Aorta (tissue), 5 donors: ENCODE results near the gene ELL. TPM values are rescaled to one million over a fixed set of nuclear protein-coding genes. Genes with fewer than 3 reads are reported as not detected.

Experiments
- ATAC-seq: fragments of 200-7000 bp; cut with Tn5 transposase; one replicate; pipeline ENCODE4 v1.9.1; 2022; ENCODE audit warnings: moderate library complexity; ENCODE audit not compliant: low FRiP score
- DNase-seq, 2 donors: peaks; one replicate each; pipeline ENCODE4 v3.0.0-alpha.2; 2020
- H3K27ac ChIP-seq, 2 donors: one replicate each; pipeline ENCODE4 v1.5.1; 2013; ENCODE audit warnings: low read length in 2 of 2, mild to moderate bottlenecking in 2 of 2, moderate library complexity in 2 of 2, control low read depth in 1 of 2, inconsistent platforms in 1 of 2, low read depth in 1 of 2
- H3K27me3 ChIP-seq, 2 donors: one replicate each; pipeline ENCODE4 v1.6.1; 2013; ENCODE audit warnings: control low read depth in 1 of 2, low read length in 1 of 2, mild to moderate bottlenecking in 1 of 2, moderate library complexity in 1 of 2; ENCODE audit not compliant: insufficient read depth in 2 of 2, control insufficient read depth in 1 of 2
- H3K36me3 ChIP-seq, 2 donors: one replicate each; pipeline ENCODE4 v1.6.1; 2013; ENCODE audit warnings: control low read depth in 1 of 2, low read length in 1 of 2, mild to moderate bottlenecking in 1 of 2; ENCODE audit not compliant: insufficient read depth in 2 of 2, control insufficient read depth in 1 of 2
- H3K4me1 ChIP-seq, 2 donors: one replicate each; pipeline ENCODE4 v1.6.1; 2013; ENCODE audit warnings: low read length in 2 of 2, control low read depth in 1 of 2, mild to moderate bottlenecking in 1 of 2, moderate library complexity in 1 of 2; ENCODE audit not compliant: insufficient read depth in 2 of 2, control insufficient read depth in 1 of 2
- H3K4me3 ChIP-seq, 2 donors: one replicate each; pipeline ENCODE4 v1.5.1; 2013; ENCODE audit warnings: low read length in 2 of 2, control low read depth in 1 of 2, mild to moderate bottlenecking in 1 of 2
- H3K9me3 ChIP-seq: one replicate; pipeline ENCODE4 v1.6.1; 2013; ENCODE audit warnings: mild to moderate bottlenecking, low read length; ENCODE audit not compliant: control insufficient read depth
- WGBS, 2 donors: extraction: QIAGEN DNeasy Blood & Tissue Kit; methylation state at CpG; one replicate each; pipeline ENCODE4 v1.1.7; 2013; 5-methylcytosine and 5-hydroxymethylcytosine counted together
- intact Hi-C, 2 donors: fragments of 100-400 bp; cut with DNase I; formaldehyde crosslinking; loops; one replicate each; pipeline versions ENCODE4 v1.14.2 to v1.15.0; 2022
- polyA plus RNA-seq, 2 donors: library from polyadenylated mRNA; stranded (reverse); fragments of 200-250 nt; gene quantifications; one replicate each; pipeline ENCODE4 v1.2.3, GENCODE V29; 2013
- total RNA-seq, 2 donors: library from RNA; stranded (reverse); fragmentation: NEBNext Ultra II Directional; extraction: Animal tissue kit (Norgen Biotek cat#: 25700); gene quantifications; one replicate each; pipeline ENCODE4 v1.2.1, GENCODE V29; 2021
- donor health status: healthy with polysubstance abuse.
- donor health status: Bipolar disorder and iron deficiency.
- donor health status: DM: no; HTN: no; CAD: no.
- donor health status: DM: no; HTN: no; CAD: no.
- donor health status: DM: yes; HTN: yes; CAD: no.

Gene ELL
- total and polyA plus RNA-seq, 4 donors, result 7.3 to 37.9 (median 21.5) TPM

DNA sequence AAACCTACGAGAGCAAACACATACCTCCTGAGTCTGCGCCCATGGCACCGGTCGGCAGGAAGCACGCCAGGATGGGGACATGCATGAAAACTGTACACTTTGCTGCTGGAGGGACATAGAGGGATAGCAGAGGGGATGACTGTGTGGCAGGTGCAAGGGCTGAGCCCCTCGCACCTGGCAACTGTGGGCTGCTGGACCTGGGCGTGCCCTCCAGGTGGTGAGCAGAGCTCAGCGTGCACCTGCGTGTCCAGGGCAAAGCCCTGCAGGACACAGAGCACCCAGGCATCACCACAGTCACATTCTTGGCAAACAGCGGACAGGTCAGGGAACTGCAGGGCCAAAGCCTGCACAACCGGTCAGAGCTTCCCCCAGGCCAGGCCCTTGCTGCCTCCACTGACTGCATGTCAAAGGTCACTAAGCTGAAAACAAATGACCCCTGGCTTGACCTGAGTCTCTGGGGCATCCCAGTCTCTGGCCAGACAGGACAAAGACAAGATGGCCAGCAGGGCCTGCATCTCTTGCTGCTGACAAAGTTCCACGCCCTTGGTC lies 75.0 kb downstream of the ELL start:
- no peak overlapping the region for H3K4me3 ChIP-seq
- no peak for DNase-seq
- WGBS, 2 donors, result 86% methylated on average over 12 of the region's 12 CpGs
- no peaks in the 10 kb centered on the region for H3K27me3 ChIP-seq
- H3K27ac ChIP-seq, result no peak overlapping the region
- H3K4me1 ChIP-seq, result no peaks in the 10 kb centered on the region
- intact Hi-C loops, result no loop called here
- peaks cover 0 to 6% of the 10 kb centered on the region in 2 donors for H3K36me3 ChIP-seq
- H3K9me3 ChIP-seq, result no peaks in the 10 kb centered on the region
- ATAC-seq, result no peak

DNA sequence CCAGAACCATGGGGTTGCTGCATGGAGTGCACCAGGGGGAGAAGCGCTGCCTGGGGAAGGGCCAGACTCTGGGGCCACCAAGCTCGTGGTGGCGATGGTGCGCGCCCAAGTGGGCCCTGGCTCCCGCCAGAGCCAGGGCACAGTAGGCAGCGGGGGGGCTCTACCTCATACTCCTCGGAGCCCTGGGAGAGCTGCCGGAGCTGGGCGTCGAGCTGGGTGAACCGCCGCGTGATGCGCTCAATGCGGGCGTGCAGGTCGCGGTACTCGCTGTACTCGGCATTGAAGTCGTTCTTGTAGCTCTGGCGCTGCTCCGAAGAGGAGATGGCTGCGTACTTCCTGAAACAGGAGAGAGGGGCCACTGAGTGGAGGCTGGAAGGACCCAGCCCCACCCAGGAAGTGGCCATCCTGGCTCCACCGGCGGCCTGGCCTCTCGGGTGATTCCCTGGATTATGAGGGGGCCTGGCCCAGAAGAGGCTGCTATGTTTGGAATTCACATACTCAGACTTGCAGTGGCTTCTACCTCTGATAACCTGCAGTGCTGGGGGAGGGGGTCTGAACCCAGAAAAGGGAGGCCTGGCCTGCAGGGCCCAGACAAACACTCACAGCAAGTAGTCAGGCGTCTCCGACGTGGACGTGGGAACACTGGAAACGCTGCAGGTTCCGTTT lies 75.6 kb downstream of the ELL start:
- intact Hi-C loops, result no loop called here
- Histone ChIP-seq H3K9me3 (no peaks in the 10 kb centered on the region), H3K36me3 (peaks cover 0 to 6% of the 10 kb centered on the region in 2 donors), H3K27ac (no peak overlapping the region), H3K4me1 (no peaks in the 10 kb centered on the region), H3K4me3 (no peak overlapping the region), H3K27me3 (no peaks in the 10 kb centered on the region)
- 81% methylated on average over 34 of the region's 34 CpGs for WGBS, 2 donors
- ATAC-seq, result no peak
- DNase-seq, result no peak

DNA sequence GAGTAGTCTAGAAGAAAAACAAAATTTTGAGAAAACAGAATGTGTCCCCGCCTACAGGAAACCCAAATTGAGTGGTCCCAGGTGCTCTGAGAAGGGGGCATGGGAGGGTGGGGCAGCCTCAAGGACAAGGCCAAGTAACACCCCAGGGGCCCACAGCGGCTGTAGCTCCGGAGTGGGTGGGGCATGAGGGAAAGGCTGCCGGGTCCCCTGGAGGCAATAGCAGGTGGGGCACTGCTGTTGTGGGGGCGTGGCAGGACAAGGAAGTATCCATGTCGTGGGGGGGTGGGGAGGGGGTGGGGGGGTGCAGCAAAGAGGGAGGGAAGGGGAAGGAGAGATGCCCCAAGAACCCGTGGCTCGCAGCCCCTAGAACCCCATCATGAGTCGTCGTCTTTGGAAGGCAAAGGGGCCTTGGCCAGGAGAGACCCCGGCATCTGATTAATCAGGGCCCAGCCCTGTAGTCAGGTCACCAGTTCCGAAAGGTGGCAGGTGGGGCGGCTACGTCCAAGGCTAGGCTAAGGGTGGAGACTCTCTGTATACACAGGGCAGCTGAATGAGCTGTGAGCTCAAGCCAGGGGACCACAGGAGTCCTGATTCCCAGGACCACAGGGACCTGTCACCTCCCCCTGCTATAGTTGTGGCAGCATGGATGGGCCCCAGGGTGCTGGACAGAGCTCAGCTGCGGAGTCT lies 76.5 kb downstream of the ELL start:
- Histone ChIP-seq H3K27me3 (no peaks in the 10 kb centered on the region), H3K4me1 (no peaks in the 10 kb centered on the region), H3K27ac (no peak overlapping the region), H3K4me3 (no peak overlapping the region), H3K36me3 (peaks cover 0 to 6% of the 10 kb centered on the region in 2 donors), H3K9me3 (no peaks in the 10 kb centered on the region)
- intact Hi-C loops, result no loop called here
- ATAC-seq, result no peak
- no peak for DNase-seq
- 77 to 78% methylated on average over 12 to 15 of the region's 15 CpGs for WGBS, 2 donors

DNA sequence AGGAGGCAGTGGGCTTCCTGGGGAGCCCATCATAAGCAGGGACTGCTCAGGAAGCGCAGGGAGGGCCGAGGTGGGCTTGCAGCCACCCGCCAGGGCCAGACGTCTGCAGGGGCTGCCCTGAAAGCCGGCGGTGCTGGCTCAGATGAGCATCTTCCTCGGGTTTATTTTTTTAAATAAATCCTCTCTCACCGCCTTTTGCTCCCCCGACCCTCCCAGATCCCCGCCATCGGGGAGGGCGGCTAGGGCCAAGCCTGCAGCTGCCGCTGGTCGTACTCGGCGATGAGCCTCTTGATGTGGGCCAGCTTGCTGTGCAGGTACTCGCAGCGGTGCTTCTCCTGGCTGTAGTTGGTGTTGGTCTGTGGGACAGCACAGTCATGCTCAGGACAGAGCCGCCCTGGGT lies 77.4 kb downstream of the ELL start:
- ATAC-seq (no peak), DNase-seq (no peak)
- Histone ChIP-seq H3K27me3 (no peaks in the 10 kb centered on the region), H3K36me3 (peaks cover 0 to 6% of the 10 kb centered on the region in 2 donors), H3K4me1 (no peaks in the 10 kb centered on the region), H3K4me3 (no peak overlapping the region), H3K9me3 (no peaks in the 10 kb centered on the region), H3K27ac (no peak overlapping the region)
- WGBS, 2 donors, result 82 to 84% methylated on average over 19 of the region's 19 CpGs
- intact Hi-C loops, result no loop called here

DNA sequence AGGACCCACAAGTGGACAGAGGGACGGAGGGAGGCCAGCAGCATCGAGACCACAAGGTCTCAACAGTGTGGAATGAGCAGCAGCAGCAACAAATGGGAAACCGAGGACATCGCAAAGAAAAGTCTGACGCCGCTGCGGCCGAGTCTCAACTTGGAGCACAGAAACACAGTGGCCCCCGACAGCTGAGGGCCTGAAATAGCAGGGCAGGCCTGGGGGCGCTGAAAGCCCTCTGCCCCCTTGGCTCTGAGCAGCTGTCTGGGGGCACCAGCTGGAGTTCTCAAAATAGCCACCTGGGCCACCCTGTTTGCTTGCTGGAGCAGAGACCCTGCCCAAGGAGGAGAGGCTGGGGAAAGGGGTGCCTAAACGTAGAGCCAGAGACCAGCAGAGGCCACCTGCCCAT lies 78.0 kb downstream of the ELL start:
- no peak for DNase-seq
- no peak for ATAC-seq
- WGBS, 2 donors, result 84 to 88% methylated on average over 11 of the region's 11 CpGs
- Histone ChIP-seq H3K9me3 (no peaks in the 10 kb centered on the region), H3K36me3 (peaks cover 0 to 6% of the 10 kb centered on the region in 2 donors), H3K4me3 (no peak overlapping the region), H3K4me1 (no peaks in the 10 kb centered on the region), H3K27ac (no peak overlapping the region), H3K27me3 (no peaks in the 10 kb centered on the region)
- intact Hi-C loops, result no loop called here

DNA sequence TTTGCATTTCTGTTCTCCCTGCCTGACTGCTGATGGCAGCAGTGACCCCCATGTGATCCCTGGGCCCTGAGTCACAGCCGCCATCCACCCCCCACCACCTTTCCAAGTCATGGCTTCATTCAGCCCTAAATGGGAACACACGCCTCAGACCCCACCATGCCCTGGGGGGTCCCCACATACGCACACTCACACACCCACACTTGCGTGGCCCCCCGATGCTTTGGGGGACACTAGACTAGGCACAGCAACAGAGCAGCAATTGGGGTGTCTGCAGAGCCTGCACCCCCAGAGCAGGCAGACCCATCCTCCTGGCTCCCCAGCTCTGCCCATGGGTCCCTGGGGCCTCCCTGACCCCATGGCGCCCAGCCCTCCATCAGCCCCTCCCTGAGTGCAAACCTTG lies 78.5 kb downstream of the ELL start:
- Histone ChIP-seq H3K9me3 (no peaks in the 10 kb centered on the region), H3K27ac (no peak overlapping the region), H3K36me3 (peaks cover 0 to 6% of the 10 kb centered on the region in 2 donors), H3K27me3 (no peaks in the 10 kb centered on the region), H3K4me1 (no peaks in the 10 kb centered on the region), H3K4me3 (no peak overlapping the region)
- DNase-seq, result no peak
- intact Hi-C loops, result no loop called here
- ATAC-seq, result no peak
- 88 to 95% methylated on average over 6 of the region's 6 CpGs for WGBS, 2 donors

DNA sequence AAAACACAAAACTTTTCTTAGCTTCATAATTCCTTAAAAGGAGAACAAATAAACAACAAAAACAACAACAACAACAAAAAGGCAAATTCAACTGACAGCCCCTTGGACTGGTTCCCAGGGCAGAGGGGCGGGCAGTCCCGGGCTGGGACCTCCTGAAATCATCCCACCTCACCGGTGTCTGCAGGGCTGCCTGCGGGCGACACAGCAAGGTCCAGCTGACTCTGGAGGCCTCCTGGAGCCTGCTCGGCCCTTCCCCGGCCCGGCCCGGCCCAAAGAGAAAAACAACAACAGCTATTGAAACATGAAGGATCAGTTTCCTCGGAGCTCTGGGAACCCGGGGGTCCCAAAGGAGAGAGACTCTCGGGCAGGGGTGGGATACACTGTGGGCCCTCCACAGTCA lies 78.9 kb downstream of the ELL start:
- no peak overlapping the region for H3K4me3 ChIP-seq
- no peak overlapping the region for H3K27ac ChIP-seq
- peaks cover 0 to 6% of the 10 kb centered on the region in 2 donors for H3K36me3 ChIP-seq
- intact Hi-C loops, result no loop called here
- ATAC-seq (no peak), DNase-seq (no peak)
- H3K4me1 ChIP-seq, result no peaks in the 10 kb centered on the region
- no peaks in the 10 kb centered on the region for H3K27me3 ChIP-seq
- WGBS, 2 donors, result 57 to 63% methylated on average over 12 of the region's 12 CpGs
- H3K9me3 ChIP-seq, result no peaks in the 10 kb centered on the region

DNA sequence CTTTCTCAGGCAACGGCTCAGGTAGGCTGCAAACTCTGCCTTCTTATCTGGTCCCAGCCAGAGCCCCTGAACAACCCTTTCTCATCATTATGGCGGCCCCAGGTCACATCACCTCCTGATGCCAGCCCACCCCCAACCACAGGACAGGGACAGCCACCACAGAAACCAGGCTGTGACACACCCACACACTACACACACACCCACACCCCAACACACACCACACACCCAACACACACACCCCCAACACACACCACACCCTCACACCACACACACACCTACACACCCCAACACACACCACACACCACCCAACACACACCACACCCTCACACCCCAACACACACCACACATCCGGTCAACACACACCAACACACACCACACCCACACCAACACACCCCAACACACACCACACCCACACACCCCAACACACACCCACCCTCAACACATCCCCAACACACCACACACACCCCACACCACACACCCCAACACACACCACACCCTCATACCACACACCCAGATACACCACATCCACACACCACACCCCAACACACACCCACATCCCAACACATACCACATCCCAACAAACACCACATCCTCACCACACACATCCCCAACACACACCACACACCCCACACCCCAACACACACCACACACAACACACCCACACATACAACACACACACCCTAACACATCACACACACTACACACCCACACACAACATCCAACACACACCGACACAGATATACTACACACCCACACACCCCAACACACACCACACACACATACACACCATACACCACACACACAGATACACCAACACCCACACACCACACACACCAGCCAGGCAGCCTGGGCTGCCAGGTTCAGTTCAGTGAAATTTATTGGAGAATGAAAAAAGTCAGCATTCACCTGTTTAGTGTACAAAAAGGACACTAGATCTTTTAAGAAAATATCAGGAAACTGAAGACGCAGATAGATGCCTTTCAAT lies 79.8 kb downstream of the ELL start:
- intact Hi-C loops, result no loop called here
- WGBS, 2 donors, result 84 to 85% methylated on average over 5 of the region's 5 CpGs
- DNase-seq (no peak), ATAC-seq (no peak)
- peaks cover 0 to 6% of the 10 kb centered on the region in 2 donors for H3K36me3 ChIP-seq
- no peak overlapping the region for H3K4me3 ChIP-seq
- no peaks in the 10 kb centered on the region for H3K4me1 ChIP-seq
- H3K27me3 ChIP-seq, result no peaks in the 10 kb centered on the region
- no peak overlapping the region for H3K27ac ChIP-seq
- H3K9me3 ChIP-seq, result no peaks in the 10 kb centered on the region
